HG03095 (cell line): ENCODE results near the gene CLEC3B.
"Not testable (repeated sequence)": the region's sequence is repeated elsewhere in the genome, so short reads cannot be mapped to it uniquely, and the experiment has no call there.

Source experiments
- ATAC-seq: cut with Tn5 transposase; IDR thresholded peaks from one replicate; pipeline ENCODE4 v1.9.1; 2021; ENCODE audit warnings: moderate library complexity; ENCODE audit not compliant: unreplicated experiment

CLEC3B gene

GRCh38 chr3:45034612-45035252, 8.6 kb downstream of the CLEC3B start:
- no peak for ATAC-seq

DNA sequence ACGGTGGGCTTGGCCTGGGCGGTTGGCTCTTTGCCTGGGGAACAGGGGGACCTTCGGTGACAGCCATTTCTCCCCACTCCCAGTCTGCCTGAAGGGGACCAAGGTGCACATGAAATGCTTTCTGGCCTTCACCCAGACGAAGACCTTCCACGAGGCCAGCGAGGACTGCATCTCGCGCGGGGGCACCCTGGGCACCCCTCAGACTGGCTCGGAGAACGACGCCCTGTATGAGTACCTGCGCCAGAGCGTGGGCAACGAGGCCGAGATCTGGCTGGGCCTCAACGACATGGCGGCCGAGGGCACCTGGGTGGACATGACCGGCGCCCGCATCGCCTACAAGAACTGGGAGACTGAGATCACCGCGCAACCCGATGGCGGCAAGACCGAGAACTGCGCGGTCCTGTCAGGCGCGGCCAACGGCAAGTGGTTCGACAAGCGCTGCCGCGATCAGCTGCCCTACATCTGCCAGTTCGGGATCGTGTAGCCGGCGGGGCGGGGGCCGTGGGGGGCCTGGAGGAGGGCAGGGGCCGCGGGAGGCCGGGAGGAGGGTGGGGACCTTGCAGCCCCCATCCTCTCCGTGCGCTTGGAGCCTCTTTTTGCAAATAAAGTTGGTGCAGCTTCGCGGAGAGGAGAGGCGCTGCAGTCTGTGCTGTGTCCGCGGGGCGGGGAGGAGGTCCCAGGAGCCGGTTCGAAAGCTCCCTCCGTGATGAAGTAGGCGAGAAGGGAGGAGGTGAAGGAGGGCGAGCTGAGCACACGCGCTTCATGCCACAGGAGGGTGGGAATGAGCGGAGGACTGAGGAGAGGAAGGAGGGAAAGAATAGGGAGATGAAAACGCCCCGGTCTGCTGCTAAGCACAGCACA, 9.6 kb downstream of the CLEC3B start:
- no peak for ATAC-seq

GRCh38 chr3:45037720-45038455, 11.8 kb downstream of the CLEC3B start:
- ATAC-seq = peak; percentile 64

- no peak for ATAC-seq
These were observed 15.6 kb downstream of the CLEC3B start for GRCh38 chr3:45041666-45042065.

DNA sequence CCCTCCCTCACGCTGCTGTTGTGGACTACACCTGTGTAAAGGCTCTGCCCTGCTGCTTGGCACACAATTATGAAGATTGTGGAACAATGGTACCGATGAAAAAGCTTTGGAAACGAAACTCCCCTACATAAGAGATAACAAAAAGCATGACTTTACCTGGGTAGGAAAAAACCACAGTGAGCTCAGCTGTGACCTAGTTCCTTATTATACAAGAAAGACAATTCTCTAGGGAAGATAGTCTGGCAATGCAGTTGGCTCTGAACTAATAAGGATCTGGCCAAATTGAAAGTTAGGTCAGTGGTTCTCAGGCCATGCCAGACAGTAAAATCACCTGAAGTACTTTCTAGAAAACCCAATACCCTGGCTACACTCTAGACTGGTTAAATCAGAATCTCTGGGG, 16.1 kb downstream of the CLEC3B start:
- ATAC-seq = no peak

DNA sequence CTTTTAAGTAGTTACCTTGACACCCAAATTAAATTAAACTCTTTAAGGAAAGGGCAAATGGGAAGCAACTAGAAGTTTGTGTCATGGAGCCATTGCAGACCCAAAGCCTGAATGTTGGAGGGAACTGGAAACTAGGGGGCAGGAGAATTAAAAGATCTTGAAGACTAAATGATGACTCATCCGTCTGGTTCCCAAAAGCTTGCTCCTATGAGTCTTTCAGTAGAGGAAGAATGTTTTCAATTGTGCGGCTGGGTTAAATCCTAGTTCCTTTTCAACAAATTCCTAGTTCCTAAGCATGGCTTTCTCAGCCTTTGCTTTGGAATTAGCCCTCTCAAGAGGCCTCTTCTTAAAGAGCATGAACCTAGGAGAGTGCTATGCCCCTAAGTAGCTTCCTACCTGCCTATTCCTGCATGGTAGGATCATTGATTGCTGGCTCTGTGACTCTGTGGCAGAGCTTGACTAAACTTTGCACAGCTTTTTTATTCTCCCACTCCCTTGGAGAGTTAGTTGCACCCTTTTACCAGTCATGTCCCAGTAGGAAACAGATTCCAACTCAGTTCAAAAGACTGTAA, 17.7 kb downstream of the CLEC3B start:
- ATAC-seq = no peak

GRCh38 chr3:45048244-45048643, 22.1 kb downstream of the CLEC3B start:
- no peak for ATAC-seq

DNA sequence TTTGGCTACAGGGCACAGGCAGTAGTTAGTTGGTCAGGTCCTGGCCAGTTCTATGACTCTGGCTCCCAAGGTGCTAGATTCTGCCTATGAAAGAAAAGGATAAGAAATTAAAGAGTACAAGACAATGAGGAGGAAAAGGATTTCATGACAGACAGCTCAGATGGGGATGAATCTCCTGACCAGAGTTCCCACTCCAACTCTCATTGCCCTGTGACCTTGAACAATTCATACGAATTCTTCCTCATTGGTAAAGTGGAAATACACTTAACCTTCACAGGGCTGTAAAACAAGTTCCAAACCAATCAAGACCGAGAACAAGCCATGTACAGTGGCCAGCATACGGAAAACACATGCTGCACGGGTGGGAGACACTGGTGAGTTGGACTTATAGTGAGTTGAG, 23.7 kb downstream of the CLEC3B start:
- ATAC-seq = no peak

- no peak for ATAC-seq
These were observed 25.6 kb downstream of the CLEC3B start for GRCh38 chr3:45051685-45052084.

GRCh38 chr3:45053805-45054195, 27.7 kb downstream of the CLEC3B start:
- ATAC-seq = not testable (repeated sequence)

DNA sequence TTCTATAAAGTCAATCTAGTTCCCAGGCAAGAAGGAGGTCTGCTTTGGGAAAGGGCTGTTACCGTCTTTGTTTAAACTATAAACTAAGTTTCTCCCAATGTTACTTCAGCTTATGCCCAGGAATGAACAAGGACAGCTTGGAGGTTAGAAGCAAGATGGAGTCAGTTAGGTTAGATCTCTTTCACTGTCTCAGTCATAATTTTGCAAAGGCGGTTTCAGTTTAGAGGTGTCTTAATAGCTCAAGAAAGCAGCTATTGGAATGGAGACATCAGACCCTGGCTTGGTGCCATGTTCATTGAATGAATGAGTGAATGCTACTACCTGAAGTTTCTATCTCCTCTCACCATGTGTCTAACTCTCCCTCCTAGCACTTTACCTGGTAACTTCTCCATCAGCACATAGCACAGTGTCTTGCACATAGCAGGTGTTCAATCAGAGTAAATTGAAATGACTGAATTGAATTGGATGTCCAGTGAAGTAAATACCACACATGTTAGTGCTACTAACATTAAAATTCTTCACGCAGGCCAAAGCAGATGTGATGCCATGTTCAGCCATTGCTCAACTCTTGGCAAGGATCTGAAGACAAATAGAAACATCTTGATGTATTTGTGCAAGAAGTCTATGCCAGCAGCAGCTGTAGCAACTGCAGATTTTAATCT, 28.2 kb downstream of the CLEC3B start:
- no peak for ATAC-seq

- ATAC-seq = no peak
These were observed 28.9 kb downstream of the CLEC3B start for GRCh38 chr3:45055032-45055410.

- ATAC-seq = no peak
These were observed 29.5 kb downstream of the CLEC3B start for GRCh38 chr3:45055411-45056143.

- no peak for ATAC-seq
These were observed 30.7 kb downstream of the CLEC3B start for GRCh38 chr3:45056608-45057301.

DNA sequence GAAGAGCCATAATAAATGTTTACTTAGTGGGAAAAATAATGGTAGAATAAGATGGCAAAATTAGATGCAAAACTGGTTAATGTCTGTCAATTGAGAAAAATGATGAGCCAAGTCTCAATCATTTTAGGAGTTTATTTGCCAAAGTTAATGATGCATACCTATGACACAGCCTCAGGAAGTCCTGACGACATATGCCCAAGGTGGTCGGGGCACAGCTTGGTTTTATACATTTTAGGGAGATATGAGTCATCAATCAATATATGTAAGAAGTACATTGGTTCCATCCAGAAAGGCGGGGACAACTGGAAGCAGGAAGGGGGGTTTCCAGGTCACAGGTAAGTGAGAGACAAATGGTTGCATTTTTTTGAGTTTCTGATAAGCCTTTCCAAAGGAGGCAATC, 31.5 kb downstream of the CLEC3B start:
- ATAC-seq = no peak

GRCh38 chr3:45059132-45059531, 33.0 kb downstream of the CLEC3B start:
- ATAC-seq = no peak

GRCh38 chr3:45060165-45060892, 34.2 kb downstream of the CLEC3B start:
- no peak for ATAC-seq

GRCh38 chr3:45062697-45063070, 36.6 kb downstream of the CLEC3B start:
- no peak for ATAC-seq
